Spleen (tissue), 11 donors: ENCODE results near the gene SSBP2. TPM values are rescaled to one million over a fixed set of nuclear protein-coding genes. Genes with fewer than 3 reads are reported as not detected.

Experiments
- DNase-seq: peaks from one replicate; pipeline ENCODE4 v3.0.0-alpha.2; 2020
- H3K27ac ChIP-seq, 8 donors: fragments of 200-600 bp; sonication (generic) in 7 of 8; 1 replicate in 4 of 8; 2 replicates in 4 of 8; pipeline versions ENCODE4 v1.5.0 to v1.8.0; 2016 to 2021; ENCODE audit warnings: inconsistent platforms in 4 of 8, mild to moderate bottlenecking in 4 of 8, moderate library complexity in 1 of 8
- H3K27me3 ChIP-seq, 7 donors: fragments of 200-600 bp; sonication (generic) in 6 of 7; replicated peaks in 1 of 7; 1 replicate in 4 of 7; 2 replicates in 3 of 7; pipeline versions ENCODE4 v1.5.0 to v1.8.0; 2016 to 2021; ENCODE audit warnings: inconsistent platforms in 3 of 7, mild to moderate bottlenecking in 1 of 7
- H3K36me3 ChIP-seq, 6 donors: fragments of 200-600 bp; sonication (generic) in 5 of 6; 1 replicate in 4 of 6; 2 replicates in 2 of 6; pipeline versions ENCODE4 v1.5.0 to v1.8.0; 2016 to 2021; ENCODE audit warnings: inconsistent platforms in 2 of 6
- H3K4me1 ChIP-seq, 6 donors: fragments of 200-600 bp; sonication (generic) in 5 of 6; 1 replicate in 3 of 6; 2 replicates in 3 of 6; pipeline versions ENCODE4 v1.5.0 to v1.8.0; 2016 to 2021; ENCODE audit warnings: inconsistent platforms in 3 of 6
- H3K4me3 ChIP-seq, 8 donors: fragments of 200-600 bp; sonication (generic) in 7 of 8; 1 replicate in 4 of 8; 2 replicates in 4 of 8; pipeline versions ENCODE4 v1.5.0 to v1.8.0; 2016 to 2021; ENCODE audit warnings: inconsistent platforms in 4 of 8, mild to moderate bottlenecking in 4 of 8, moderate library complexity in 2 of 8
- H3K9me3 ChIP-seq, 8 donors: fragments of 200-600 bp; sonication (generic) in 7 of 8; 1 replicate in 4 of 8; 2 replicates in 4 of 8; pipeline versions ENCODE4 v1.5.0 to v1.8.0; 2016 to 2021; ENCODE audit warnings: inconsistent platforms in 4 of 8
- POLR2A ChIP-seq, 3 donors: fragments of 450-650 bp; IDR thresholded peaks; one replicate each; pipeline ENCODE4 v1.5.1; 2017; ENCODE audit warnings: antibody characterized with exemption in 3 of 3, mild to moderate bottlenecking in 1 of 3
- POLR2AphosphoS5 ChIP-seq, 3 donors: sonication (generic); formaldehyde crosslinking; IDR thresholded peaks; one replicate each; pipeline ENCODE4 v1.5.1; 2017; ENCODE audit warnings: antibody characterized with exemption in 3 of 3
- WGBS, 5 donors: extraction: QIAGEN DNeasy Blood & Tissue Kit in 3 of 5; methylation state at CpG; one replicate each; pipeline versions ENCODE4 v1.1.5 to v1.1.7; 2013 to 2018; 5-methylcytosine and 5-hydroxymethylcytosine counted together
- intact Hi-C: fragments of 100-400 bp; cut with DNase I; formaldehyde crosslinking; loops from one replicate; pipeline ENCODE4 v1.15.0; 2023; ENCODE audit warnings: low total_unique reads
- polyA plus RNA-seq, 3 donors: library from polyadenylated mRNA; stranded (reverse); fragments of 200-250 nt; gene quantifications; one replicate each; pipeline ENCODE4 v1.2.1, GENCODE V29; 2013
- total RNA-seq, 7 donors: library from RNA; depleted of rRNA in 3 of 7; stranded (reverse); fragments of >200 nt in 3 of 7; fragmentation: NEBNext Ultra II Directional in 4 of 7; extraction: Animal tissue kit (Norgen Biotek cat#: 25700) in 4 of 7; gene quantifications; one replicate each; pipeline versions ENCODE4 v1.1.0 to v1.2.1, GENCODE V29; 2016 to 2021
- TF ChIP-seq, protein P1 (sequence below), 11 experiments: fragments of 200-600 bp in 7 of 11; fragments of 450-650 bp in 4 of 11; sonication (generic) in 4 of 11; IDR thresholded peaks in 8 of 11; conservative IDR thresholded peaks in 3 of 11; 1 replicate in 7 of 11; 2 replicates in 4 of 11; pipeline versions ENCODE4 v1.4.0 to v1.8.0; 2016 to 2021; ENCODE audit warnings: antibody characterized with exemption in 11 of 11, inconsistent platforms in 4 of 11, mild to moderate bottlenecking in 1 of 11
- donor health status: healthy with polysubstance abuse.
- donor health status: DM: no; HTN: no; CAD: no; lungs with moderate emphysema.
- donor health status: DM: no; HTN: no; CAD: no.
- donor health status: Bipolar disorder and iron deficiency.
- donor health status: healthy.
- donor health status: DM: no; HTN: no; CAD: no.
- donor health status: DM: yes; HTN: yes; CAD: no.

Gene SSBP2
- total and polyA plus RNA-seq, 10 donors = 12.2 to 40.8 (median 29.6) TPM

DNA sequence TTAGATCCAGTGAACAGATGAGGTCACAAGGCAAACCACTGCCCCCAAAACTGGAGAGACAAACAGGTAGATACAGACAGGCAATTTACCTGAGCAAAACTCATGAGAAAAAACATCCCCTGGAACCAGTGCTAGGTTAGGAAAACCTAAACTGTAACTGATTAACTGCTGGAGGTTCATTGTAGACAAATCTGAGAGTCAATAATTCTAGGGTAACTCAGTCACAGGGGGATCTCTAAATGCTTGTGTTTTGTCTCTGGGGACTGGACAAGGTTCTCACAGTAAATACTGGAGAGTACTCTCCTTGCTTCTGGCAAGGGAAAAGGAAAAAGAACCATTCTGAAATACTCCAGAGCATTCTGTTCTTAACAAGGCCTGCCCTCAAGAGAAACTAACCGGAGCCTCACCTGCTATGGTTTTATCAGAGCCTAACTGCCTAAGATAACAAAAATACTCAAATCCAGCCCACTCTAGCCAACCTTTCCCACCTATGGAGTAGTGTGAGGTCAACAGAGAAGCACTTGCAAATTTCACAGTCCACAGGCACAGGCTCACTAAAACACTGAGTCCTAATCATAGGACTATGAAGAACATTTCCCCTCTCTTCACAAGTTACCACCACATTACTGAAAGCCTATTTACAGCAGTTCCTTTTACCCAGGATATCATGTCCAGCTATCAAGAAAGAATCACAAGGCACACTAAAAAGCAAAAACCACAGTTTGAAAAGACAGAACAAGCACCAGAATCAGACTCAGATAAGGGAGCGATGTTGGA, 217.1 kb downstream of the SSBP2 start:
- Histone ChIP-seq H3K4me1 (peaks cover 0 to 12% (median 0%) of the 10 kb centered on the region in 6 donors), H3K4me3 (no peak overlapping the region), H3K27me3 (no peaks in the 10 kb centered on the region), H3K9me3 (no peaks in the 10 kb centered on the region), H3K27ac (no peak overlapping the region), H3K36me3 (no peaks in the 10 kb centered on the region)
- intact Hi-C loops = no loop called here
- no peak for DNase-seq
- WGBS, 5 donors = 76 to 89% (median 84%) methylated on average over 2 of the region's 2 CpGs
- TF ChIP-seq POLR2A (IDR thresholded peaks at IDR 0.05) = no peak
- TF ChIP-seq, protein P1, sequence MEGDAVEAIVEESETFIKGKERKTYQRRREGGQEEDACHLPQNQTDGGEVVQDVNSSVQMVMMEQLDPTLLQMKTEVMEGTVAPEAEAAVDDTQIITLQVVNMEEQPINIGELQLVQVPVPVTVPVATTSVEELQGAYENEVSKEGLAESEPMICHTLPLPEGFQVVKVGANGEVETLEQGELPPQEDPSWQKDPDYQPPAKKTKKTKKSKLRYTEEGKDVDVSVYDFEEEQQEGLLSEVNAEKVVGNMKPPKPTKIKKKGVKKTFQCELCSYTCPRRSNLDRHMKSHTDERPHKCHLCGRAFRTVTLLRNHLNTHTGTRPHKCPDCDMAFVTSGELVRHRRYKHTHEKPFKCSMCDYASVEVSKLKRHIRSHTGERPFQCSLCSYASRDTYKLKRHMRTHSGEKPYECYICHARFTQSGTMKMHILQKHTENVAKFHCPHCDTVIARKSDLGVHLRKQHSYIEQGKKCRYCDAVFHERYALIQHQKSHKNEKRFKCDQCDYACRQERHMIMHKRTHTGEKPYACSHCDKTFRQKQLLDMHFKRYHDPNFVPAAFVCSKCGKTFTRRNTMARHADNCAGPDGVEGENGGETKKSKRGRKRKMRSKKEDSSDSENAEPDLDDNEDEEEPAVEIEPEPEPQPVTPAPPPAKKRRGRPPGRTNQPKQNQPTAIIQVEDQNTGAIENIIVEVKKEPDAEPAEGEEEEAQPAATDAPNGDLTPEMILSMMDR (IDR thresholded peaks at IDR 0.05 in 8 of 11, conservative IDR thresholded peaks at IDR 0.05 in 3 of 11) = no peak
- no peak for TF ChIP-seq POLR2AphosphoS5 (IDR thresholded peaks at IDR 0.05)

DNA sequence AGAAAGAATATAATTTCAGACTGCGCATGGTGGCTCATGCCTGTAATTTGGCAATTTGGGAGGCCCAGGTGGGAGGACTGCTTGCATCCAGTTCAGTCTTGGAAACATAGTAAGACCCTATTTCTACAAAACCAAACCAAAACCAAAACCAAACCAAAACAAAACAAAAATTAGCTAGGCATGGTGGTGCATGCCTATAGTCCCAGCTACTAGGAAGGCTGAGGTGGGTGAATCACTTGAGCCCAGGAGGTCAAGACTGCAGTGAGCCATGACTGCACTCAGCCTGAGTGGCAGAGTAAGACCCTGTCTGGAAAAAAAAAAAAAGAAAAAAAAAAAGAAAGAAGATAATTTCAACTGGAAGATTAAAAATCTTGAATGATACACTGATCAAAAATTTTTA, 220.0 kb downstream of the SSBP2 start:
- H3K4me3 ChIP-seq = no peak overlapping the region
- H3K36me3 ChIP-seq = no peaks in the 10 kb centered on the region
- no peak for DNase-seq
- H3K4me1 ChIP-seq = peaks cover 0 to 12% (median 0%) of the 10 kb centered on the region in 6 donors
- H3K9me3 ChIP-seq = no peaks in the 10 kb centered on the region
- H3K27ac ChIP-seq = no peak overlapping the region
- intact Hi-C loops = no loop called here
- no peaks in the 10 kb centered on the region for H3K27me3 ChIP-seq
- TF ChIP-seq POLR2AphosphoS5 (IDR thresholded peaks at IDR 0.05) = no peak
- no peak for TF ChIP-seq POLR2A (IDR thresholded peaks at IDR 0.05)
- TF ChIP-seq, protein P1 (IDR thresholded peaks at IDR 0.05 in 8 of 11, conservative IDR thresholded peaks at IDR 0.05 in 3 of 11) = no peak
- 97 to 100% (median 100%) methylated on average over 1 of the region's 1 CpG for WGBS, 5 donors

DNA sequence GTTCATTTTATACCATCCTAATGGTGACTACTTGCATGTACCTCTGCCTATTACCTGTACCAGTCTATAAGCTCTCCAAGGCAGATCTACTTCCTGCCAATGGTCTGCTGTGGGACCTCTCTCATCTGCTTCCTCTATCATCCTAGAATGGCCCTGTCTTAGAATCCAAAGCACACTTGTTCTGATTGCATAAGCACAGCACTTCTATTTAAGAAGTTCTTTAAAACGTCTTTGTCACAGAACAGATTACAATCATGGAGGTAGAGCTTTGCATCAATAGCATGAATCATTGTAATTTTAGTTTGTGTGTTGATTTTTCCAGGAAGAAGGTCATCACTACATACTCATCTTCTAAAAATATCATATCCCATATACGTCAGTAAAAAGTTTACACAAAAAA, 225.2 kb downstream of the SSBP2 start:
- no peak overlapping the region for H3K27ac ChIP-seq
- H3K9me3 ChIP-seq = no peaks in the 10 kb centered on the region
- no peak for DNase-seq
- no peaks in the 10 kb centered on the region for H3K4me1 ChIP-seq
- 44 to 60% (median 57%) methylated on average over 2 of the region's 2 CpGs for WGBS, 5 donors
- H3K4me3 ChIP-seq = no peak overlapping the region
- no peak for TF ChIP-seq POLR2A (IDR thresholded peaks at IDR 0.05)
- TF ChIP-seq POLR2AphosphoS5 (IDR thresholded peaks at IDR 0.05) = no peak
- TF ChIP-seq, protein P1 (IDR thresholded peaks at IDR 0.05 in 8 of 11, conservative IDR thresholded peaks at IDR 0.05 in 3 of 11) = no peak
- intact Hi-C loops = no loop called here
- H3K27me3 ChIP-seq = no peaks in the 10 kb centered on the region
- H3K36me3 ChIP-seq = no peaks in the 10 kb centered on the region

DNA sequence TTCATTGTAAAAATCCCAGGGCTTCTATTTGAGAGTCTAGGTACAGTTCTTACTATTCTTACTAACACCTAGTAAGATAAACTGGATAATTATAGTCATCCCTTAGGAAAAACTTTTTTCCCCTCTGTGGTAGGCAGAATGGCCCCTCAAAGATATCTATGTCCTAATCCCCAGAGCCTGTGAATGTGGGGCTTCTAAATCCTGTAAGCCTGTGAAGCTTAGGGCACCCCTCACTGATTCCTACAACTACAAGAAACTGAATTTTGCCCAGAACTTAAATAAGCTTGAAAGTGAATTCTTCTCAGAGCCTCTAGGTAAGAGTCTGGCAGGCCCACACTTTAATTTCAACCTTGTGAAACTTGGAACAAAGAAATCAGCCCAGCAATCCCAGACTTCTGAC, 226.9 kb downstream of the SSBP2 start:
- DNase-seq = no peak
- intact Hi-C loops = no loop called here
- Histone ChIP-seq H3K9me3 (no peaks in the 10 kb centered on the region), H3K27me3 (no peaks in the 10 kb centered on the region), H3K27ac (no peak overlapping the region), H3K36me3 (no peaks in the 10 kb centered on the region), H3K4me1 (no peaks in the 10 kb centered on the region), H3K4me3 (no peak overlapping the region)
- TF ChIP-seq POLR2A (IDR thresholded peaks at IDR 0.05) = no peak
- TF ChIP-seq POLR2AphosphoS5 (IDR thresholded peaks at IDR 0.05) = no peak
- TF ChIP-seq, protein P1 (IDR thresholded peaks at IDR 0.05 in 8 of 11, conservative IDR thresholded peaks at IDR 0.05 in 3 of 11) = no peak
